NCI-H2107 (cell line): ENCODE data around the gene ZBTB8A.

Source experiments
- DNase-seq: peaks from one replicate; lab custom pipeline; 2025; lab: John Stamatoyannopoulos, UW

Gene ZBTB8A

GRCh38 chr1:32652244-32652962, 113.2 kb downstream of the ZBTB8A start:
- DNase-seq: no peak
